AG09319 (cell line): Measurements from ENCODE around the gene FUOM.

Source experiments
- DNase-seq: peaks from one replicate; pipeline ENCODE4 v3.0.0-alpha.2; 2010; ENCODE audit warnings: low read depth; ENCODE audit errors: extremely low read depth
- TF ChIP-seq, protein P1 (sequence below): IDR thresholded peaks from 2 replicates; pipeline ENCODE4 v1.5.1; 2011; ENCODE audit warnings: low read depth, mild to moderate bottlenecking, inconsistent platforms, low read length, moderate library complexity

The FUOM gene

DNA sequence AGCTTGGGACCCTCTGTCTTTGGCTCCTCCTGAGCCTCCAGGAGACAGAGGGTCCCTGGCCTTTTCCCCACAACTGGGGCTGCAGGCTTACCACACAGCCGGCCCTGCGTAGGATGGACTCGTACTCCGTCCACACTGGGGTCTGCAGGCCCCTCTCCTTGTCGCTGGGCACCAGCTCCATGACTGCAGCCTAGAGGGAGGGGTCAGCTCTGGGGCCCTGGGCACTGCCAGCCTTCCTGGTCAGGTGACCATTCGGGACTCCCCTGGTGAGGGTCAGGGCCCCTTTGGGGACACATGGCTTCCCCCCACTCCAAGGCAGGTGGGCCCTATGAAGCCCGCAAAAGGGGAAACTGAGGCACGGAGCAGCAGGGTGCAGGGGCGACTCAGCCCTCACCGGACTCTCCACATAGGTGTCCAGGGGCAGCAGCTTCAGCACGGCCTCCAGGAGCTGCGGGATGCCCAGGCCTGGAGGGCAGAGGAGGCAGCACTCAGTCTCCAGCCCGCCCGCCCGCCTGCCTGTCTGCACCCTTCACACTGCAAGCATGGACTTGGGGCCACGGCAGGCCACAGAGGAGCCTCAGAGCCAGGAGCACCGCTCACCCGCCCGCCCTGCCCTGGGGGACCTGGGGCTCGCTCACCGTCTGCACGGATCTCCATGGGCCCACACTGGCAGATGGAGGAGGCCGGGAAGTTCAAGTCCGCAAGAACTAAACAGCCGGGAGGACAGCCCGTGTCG, 1.1 kb downstream of the FUOM start:
- TF ChIP-seq, protein P1, sequence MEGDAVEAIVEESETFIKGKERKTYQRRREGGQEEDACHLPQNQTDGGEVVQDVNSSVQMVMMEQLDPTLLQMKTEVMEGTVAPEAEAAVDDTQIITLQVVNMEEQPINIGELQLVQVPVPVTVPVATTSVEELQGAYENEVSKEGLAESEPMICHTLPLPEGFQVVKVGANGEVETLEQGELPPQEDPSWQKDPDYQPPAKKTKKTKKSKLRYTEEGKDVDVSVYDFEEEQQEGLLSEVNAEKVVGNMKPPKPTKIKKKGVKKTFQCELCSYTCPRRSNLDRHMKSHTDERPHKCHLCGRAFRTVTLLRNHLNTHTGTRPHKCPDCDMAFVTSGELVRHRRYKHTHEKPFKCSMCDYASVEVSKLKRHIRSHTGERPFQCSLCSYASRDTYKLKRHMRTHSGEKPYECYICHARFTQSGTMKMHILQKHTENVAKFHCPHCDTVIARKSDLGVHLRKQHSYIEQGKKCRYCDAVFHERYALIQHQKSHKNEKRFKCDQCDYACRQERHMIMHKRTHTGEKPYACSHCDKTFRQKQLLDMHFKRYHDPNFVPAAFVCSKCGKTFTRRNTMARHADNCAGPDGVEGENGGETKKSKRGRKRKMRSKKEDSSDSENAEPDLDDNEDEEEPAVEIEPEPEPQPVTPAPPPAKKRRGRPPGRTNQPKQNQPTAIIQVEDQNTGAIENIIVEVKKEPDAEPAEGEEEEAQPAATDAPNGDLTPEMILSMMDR, result no peak

GRCh38 chr10:133355991-133356390, 1.8 kb downstream of the FUOM start:
- no peak for DNase-seq
- TF ChIP-seq, protein P1, result no peak

More for the DNA sequence above, 1.1 kb downstream of the FUOM start:
- DNase-seq, result no peak

DNA sequence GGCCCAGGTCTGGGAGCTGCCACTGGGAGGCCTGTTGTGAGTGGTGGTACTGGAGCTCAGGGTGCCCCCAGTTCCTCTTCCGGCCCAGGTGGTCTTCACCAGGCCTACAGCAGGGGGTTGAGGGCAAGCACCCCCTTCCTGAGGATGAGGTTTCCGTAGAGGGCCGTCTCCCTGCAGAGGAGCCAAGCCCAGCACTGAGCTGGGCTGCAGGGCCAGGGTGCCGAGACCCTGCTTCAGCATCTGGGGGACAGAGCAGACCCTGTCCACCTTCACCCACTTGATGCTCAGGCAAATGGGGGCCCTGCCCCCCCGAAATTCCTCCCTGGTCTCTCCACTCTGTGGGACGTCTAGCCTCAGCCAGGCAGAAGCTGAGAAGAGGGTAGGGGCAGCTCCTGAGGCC, 2.6 kb downstream of the FUOM start:
- no peak for DNase-seq
- TF ChIP-seq, protein P1, result no peak

- TF ChIP-seq, protein P1, result no peak
- DNase-seq, result no peak
Measured at GRCh38 chr10:133354672-133355240, 3.1 kb downstream of the FUOM start.

DNA sequence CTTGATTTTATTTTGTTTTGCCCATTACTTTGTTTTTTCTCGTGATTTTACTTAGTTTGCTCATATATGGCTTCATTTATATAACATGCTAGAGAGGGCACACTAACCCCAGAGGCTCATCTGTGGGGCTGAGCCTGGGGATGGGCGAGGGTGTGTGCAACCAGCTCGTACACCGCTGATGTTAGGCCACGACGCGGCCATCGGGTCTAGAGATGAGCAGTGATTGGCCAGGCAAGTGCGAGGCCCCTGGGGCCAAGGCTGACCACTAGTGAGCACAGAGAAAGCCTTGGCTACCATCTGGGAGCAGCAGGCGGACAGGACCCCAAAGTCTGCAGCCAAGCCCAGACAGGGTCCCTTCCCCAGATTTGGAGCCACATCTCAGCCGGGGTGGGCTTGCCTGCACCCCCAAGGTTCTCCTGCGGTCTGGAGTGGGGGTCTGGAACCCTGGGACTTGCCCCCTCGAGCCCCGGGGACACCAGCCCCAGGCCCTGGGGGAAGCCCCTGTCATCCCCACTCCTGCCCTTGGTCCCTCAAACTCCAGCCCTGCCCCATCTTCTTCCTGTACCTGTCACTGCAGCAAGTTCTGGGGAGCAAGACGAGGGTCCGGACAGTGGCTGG, 3.7 kb downstream of the FUOM start:
- no peak for DNase-seq
- TF ChIP-seq, protein P1, result no peak

DNA sequence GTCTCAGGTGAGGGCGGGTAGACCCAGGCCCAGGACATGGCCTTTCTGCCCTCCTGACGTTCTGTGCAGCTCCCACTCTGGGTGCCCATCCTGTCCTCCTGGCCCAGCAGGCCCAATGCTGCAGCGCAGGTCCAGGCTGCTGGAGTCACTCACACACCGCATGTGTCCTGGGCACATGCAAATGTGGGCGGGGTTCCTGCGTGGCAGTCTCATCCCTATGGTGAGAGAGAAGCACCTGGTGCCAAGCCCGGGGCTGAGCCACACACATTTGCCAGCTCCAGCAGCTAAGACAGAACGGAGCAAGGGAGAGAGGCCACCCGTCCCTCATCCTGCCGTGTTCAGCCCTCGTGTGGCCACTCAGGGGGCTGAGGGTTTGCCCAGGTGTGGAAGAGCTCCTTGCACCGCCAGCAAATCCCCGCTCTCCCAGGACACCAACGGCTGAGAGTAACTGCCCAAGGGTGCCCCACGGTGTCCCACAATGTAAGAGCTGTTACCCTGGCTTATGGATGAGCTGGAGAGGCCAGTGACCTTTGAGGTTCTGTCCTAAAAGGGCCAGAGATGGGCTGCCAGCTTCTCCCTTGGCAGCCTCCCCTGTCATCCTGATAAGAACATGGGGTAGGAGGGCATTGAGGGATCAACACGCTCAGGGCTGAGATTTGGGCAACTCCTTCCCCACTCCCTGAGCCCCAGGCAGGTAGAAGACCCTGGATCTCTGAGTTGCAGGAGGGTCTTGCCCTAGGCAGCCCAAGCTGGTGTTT, 4.4 kb downstream of the FUOM start:
- TF ChIP-seq, protein P1, result no peak
- DNase-seq, result no peak
